Measurements from ENCODE around the gene GJC2.

GJC2 gene

GRCh38 chr1:228117335-228117734 lies 32.4 kb upstream of the GJC2 start:
- no peak for DNase-seq

GRCh38 chr1:228118040-228118439 lies 31.7 kb upstream of the GJC2 start:
- no peak for DNase-seq

GRCh38 chr1:228120351-228120750 lies 29.4 kb upstream of the GJC2 start:
- no peak for DNase-seq

- no peak for DNase-seq
Observed at GRCh38 chr1:228120857-228121489, 28.8 kb upstream of the GJC2 start.

- DNase-seq: no peak
Observed at GRCh38 chr1:228122921-228123441, 26.7 kb upstream of the GJC2 start.

GRCh38 chr1:228123505-228123904 lies 26.2 kb upstream of the GJC2 start:
- DNase-seq: no peak

- DNase-seq: no peak
Observed at GRCh38 chr1:228125185-228125584, 24.5 kb upstream of the GJC2 start.

- DNase-seq: no peak
Observed at GRCh38 chr1:228131766-228132165, 18.0 kb upstream of the GJC2 start.

GRCh38 chr1:228134591-228134990 lies 15.1 kb upstream of the GJC2 start:
- DNase-seq: no peak

- DNase-seq: no peak
Observed at GRCh38 chr1:228136901-228137300, 12.8 kb upstream of the GJC2 start.

- no peak for DNase-seq
Observed at GRCh38 chr1:228139406-228139930, 10.3 kb upstream of the GJC2 start.

GRCh38 chr1:228139931-228140723 lies 9.6 kb upstream of the GJC2 start, which contains the start of gene GUK1:
Gene GUK1 (plus strand): TSS chr1:228140279. CDS start chr1:228140303, 24 bp downstream.
- peak; percentile 99 for DNase-seq

GRCh38 chr1:228140724-228141225 lies 9.0 kb upstream of the GJC2 start:
- no peak for DNase-seq

- no peak for DNase-seq
Observed at GRCh38 chr1:228141226-228142044, 8.3 kb upstream of the GJC2 start.

- no peak for DNase-seq
Observed at GRCh38 chr1:228142155-228142691, 7.5 kb upstream of the GJC2 start.

- no peak for DNase-seq
Observed at GRCh38 chr1:228142701-228143136, 7.0 kb upstream of the GJC2 start.

GRCh38 chr1:228143480-228144192 lies 6.1 kb upstream of the GJC2 start:
- DNase-seq: no peak

GRCh38 chr1:228144193-228144992 lies 5.3 kb upstream of the GJC2 start:
- no peak for DNase-seq

- no peak for DNase-seq
Observed at GRCh38 chr1:228144993-228145343, 4.8 kb upstream of the GJC2 start.

GRCh38 chr1:228145463-228146416 lies 4.0 kb upstream of the GJC2 start:
- DNase-seq: no peak
